HG02610 (cell line): ENCODE measurements around the gene TIMM50.
"Not testable (repeated sequence)": the region's sequence is repeated elsewhere in the genome, so short reads cannot be mapped to it uniquely, and the experiment has no call there.

Source experiments
- ATAC-seq: cut with Tn5 transposase; IDR thresholded peaks from one replicate; pipeline ENCODE4 v1.9.1; 2021; ENCODE audit warnings: mild to moderate bottlenecking, moderate library complexity; ENCODE audit not compliant: unreplicated experiment

TIMM50 gene

GRCh38 chr19:39469036-39469435 lies 11.6 kb upstream of the TIMM50 start:
- ATAC-seq, result no peak

DNA sequence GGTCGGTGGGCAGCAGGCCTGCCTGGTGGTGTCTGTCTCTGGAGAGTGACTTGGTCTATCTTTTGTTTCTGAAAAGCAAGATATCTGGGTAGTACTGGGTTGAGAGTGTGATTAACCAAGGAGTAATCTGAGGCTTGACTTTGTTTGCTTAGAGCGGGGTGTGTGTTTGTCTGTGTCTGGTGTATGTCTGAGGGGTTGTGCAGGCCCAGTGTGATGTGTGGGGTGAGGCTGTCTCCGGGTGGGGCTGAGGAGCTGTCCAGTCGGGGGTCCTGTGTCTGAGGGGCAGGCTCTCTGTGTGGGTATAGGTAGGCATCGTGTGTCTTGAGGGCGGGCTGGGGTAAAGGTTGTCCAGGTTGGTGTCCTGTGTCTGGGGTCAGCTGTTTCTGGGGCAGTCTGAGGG lies 11.1 kb upstream of the TIMM50 start:
- ATAC-seq, result no peak

DNA sequence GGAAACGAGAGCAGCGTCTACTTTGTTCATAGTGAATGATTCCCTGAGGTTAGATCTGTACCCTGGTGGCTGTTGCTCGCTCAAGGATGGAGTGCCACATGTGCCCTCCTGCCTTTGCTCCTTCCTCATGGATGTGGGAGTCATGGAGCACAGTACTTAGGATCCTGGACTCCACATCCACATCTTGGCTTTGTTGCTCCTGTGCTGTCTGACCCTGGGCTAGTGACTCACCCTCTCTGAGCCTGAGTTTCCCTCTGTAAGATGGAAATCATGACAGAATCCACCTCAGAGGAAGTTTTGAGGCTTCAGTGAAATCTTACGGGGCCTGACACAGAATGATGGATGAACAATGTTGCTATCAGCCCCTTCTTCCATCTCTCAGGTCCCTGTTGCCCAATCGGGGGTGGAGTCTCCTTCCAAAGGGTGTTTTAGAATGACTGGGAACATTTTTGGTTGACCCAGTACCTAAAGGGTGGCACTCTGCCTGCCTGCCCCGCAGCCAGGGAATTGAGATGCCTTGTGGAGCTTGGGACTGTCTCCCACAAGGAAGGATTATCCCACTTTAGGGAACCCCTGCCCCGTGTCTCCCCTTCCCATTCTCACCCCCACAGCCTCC lies 9.8 kb upstream of the TIMM50 start:
- no peak for ATAC-seq

GRCh38 chr19:39471756-39472536 lies 8.7 kb upstream of the TIMM50 start:
- ATAC-seq, result no peak

GRCh38 chr19:39472746-39473442 lies 7.7 kb upstream of the TIMM50 start:
- ATAC-seq, result no peak

DNA sequence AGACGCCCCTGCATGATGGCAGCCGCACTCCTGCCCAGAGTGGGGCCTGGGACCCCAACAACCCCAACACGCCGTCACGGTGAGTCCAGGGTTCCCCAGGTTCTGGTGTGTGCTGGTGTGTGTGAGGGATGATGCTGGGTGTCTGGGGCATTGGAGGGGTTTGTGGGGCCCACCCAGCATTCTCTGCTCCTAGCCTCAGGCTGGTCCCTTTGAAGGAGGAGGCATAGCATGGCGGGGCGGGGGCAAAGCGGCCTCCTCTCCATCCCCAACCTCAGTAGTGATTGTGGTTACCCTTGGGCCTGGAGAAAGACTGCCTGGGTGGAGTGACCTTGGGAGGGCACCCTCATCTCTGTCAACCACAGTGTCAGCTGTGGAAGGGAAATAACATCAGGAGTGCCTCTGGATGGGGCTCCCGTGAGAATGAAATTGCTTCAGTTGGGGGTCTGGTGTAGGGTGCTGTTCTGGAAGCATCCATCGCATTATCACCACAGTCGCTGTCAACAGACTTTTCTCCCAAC lies 7.1 kb upstream of the TIMM50 start:
- ATAC-seq, result no peak

GRCh38 chr19:39474139-39474620 lies 6.5 kb upstream of the TIMM50 start:
- no peak for ATAC-seq

DNA sequence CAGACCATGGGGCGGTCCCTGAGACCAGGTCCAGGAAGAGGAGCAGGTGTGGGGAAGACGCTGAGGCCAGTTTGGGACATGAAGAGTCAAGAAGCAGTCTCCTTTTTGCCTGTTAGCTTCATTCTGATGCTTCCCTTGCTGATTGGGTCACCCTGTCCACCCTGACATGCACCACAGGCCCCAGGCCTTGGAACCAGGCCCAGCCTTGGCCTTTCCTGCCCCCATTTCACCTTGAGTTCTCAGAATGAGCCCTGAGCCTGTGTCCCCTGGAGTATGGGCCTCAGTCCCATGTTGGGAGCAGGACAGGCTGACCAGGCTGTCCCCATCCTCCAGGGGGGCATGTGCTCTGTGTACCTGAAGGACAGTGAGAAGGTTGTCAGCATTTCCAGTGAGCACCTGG lies 4.9 kb upstream of the TIMM50 start:
- ATAC-seq, result no peak

DNA sequence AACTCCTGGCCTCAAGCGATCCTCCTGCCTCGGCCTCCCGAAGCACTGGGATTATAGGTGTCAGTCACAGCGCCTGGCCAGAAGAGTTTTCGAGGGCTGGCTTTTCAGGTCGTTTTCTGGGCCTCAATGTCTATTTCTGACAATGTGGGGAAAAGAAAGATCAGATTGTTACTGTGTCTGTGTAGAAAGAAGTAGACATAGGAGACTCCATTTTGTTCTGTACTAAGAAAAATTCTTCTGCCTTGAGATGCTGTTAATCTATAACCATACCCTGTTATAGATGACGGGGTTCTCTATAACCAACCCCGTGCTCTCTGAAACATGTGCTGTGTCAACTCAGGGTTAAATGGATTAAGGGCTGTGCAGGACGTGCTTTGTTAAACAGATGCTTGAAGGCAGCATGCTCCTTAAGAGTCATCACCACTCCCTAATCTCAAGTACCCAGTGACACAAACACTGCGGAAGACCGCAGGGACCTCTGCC lies 1.3 kb upstream of the TIMM50 start:
- ATAC-seq, result not testable (repeated sequence)

DNA sequence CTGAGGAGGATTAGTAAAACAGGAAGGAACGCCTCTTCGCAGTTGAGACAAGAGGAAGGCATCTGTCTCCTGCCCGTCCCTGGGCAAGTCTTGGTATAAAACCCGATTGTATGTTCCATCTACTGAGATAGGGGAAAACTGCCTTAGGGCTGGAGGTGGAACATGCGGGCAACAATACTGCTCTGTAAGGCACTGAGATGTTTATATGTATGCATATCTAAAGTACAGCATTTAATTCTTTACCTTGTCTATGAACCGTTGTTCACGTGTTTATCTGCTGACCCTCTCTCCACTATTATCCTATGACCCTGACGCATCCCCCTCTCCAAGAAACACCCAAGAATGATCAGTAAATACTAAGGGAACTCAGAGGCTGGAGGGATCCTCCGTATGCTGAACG lies 722 bp upstream of the TIMM50 start:
- ATAC-seq, result no peak

- ATAC-seq, result no peak
These were observed 549 bp downstream of the TIMM50 start for GRCh38 chr19:39481229-39481545.

- ATAC-seq, result no peak
These were observed 1.0 kb downstream of the TIMM50 start for GRCh38 chr19:39481676-39482075.

DNA sequence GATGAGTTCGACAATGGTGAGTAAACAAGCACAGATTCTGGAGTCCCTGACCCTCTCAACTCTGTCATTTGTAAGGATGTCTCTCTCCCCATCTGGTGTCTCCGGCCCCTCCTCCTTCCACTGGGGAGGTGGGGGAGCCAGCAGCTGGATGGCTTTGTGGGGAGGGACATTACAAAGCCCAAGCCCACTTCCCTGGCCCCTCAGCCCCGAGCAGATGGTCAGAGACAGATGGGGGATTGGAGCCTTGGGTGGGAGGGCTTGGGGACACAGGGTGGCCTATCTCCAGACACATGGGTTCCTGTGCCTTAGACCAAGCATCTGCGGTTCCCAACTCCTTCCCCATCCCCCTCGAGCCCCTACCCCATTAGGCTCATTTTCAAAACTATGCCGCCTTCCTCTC lies 2.5 kb downstream of the TIMM50 start:
- no peak for ATAC-seq

DNA sequence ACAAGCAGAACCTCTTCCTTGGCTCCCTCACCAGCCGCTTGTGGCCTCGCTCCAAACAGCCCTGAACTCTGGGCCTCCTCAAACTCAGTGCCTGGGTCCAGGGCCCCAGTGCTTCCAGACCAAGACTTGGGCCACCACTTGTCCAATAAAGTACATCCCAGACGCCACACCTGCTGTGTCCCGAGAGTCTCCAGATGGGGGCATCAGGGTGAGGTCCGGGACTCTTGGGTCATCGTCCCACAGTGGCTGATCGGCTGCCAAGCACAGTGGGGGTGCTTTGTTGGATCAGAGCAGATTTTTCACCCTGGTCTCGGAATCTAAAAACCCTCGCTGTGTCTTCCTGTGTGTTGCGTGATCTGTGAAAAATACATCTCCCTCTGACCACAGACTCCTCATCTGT lies 9.1 kb downstream of the TIMM50 start:
- no peak for ATAC-seq

DNA sequence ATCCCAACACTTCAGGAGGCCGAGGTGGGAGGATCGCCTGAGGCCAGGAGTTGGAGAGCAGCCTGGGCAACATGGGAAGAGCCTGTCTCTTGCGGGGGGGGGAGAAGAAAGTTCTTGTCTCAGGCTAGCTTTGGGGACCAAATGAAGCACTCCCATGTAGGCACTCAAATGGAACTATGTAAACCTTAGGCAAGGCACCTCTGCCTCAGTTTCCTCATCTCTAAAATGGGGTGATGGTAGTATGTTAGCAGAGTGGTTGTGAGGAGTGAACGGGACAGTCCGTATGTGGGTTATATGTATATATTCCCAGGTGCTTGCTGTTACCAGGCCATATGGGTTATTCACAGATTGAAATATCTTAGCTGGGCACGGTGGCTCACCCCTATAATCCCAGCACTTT lies 11.6 kb downstream of the TIMM50 start:
- no peak for ATAC-seq

DNA sequence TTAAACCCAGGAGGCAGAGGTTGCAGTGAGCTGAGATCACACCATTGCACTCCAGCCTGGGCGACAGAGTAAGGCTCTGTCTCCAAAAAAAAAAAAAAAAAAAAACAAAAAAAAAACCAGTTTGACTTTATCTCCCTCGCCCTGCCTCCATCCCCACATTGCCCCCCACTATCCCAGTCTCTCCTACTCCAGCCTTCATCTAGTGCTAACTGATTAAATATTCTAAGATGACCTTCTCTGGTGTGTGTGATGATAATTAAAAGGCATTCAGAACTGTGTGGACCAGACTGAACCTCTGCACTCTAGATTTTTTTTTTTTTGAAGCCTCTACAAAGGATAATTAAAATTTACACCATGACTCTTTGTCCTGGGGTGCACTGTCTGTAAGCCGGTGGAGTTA lies 12.2 kb downstream of the TIMM50 start:
- ATAC-seq, result no peak

- ATAC-seq, result no peak
These were observed 14.0 kb downstream of the TIMM50 start for GRCh38 chr19:39494661-39495060.

GRCh38 chr19:39496063-39496462 lies 15.4 kb downstream of the TIMM50 start:
- no peak for ATAC-seq

GRCh38 chr19:39497701-39497995 lies 17.0 kb downstream of the TIMM50 start:
- ATAC-seq, result no peak

DNA sequence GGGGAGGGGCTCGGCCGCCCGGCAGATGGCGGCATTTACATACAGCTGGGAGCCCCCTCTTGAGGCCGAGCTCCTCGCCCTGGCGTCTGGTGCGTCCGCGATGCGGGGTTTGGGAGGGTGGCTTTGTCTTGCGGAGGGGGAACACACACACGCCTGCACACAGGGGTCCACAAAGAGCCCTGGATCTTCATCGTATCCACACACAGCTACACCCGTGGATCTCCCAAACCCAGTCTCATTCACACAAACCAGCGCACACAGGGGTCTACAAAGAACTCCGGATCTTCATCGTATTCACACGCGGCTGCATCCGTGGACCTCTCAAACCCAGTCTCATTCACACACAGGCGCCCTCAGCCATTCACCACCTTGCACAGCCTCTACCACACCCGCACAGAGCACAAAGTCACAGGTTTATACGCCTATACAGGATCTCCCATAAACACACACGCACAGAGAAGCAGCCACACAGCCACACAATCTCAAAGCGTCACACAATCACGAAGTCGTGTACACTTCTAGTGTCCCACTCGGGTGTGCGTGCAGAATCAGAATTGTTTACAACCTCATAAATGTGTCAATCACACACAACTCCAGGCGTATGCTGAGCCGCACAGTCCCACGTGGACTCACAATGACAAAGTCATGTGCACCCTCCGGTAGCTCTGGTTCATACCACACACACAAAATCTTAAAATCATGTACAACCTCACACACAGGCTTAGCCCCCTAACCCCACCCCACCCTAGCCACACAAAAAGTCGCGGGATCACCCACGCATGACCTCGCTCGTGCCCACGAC lies 17.6 kb downstream of the TIMM50 start:
- no peak for ATAC-seq
